Smooth muscle cell (in vitro differentiated cells): ENCODE results near the gene OR6J1. TPM values are rescaled to one million over a fixed set of nuclear protein-coding genes. Genes with fewer than 3 reads are reported as not detected.
A peak's percentile ranks its signal among the peaks of the same experiment; 100 is the strongest.
"Not testable (repeated sequence)": the region's sequence is repeated elsewhere in the genome, so short reads cannot be mapped to it uniquely, and the experiment has no call there.

Source experiments
- DNase-seq: peaks from one replicate; lab custom pipeline; 2025; ENCODE audit not compliant: unreplicated experiment; lab: John Stamatoyannopoulos, UW
- H2AFZ ChIP-seq: fragments of 200-600 bp; sonication (generic); 2 replicates; pipeline ENCODE4 v1.6.0; 2016; ENCODE audit warnings: antibody characterized with exemption, low read depth, mild to moderate bottlenecking
- H3F3A ChIP-seq: fragments of 200-600 bp; sonication (generic); 2 replicates; pipeline ENCODE4 v1.6.0; 2017; ENCODE audit warnings: antibody characterized with exemption, low read depth
- H3K27ac ChIP-seq: fragments of 200-600 bp; sonication (generic); 2 replicates; pipeline ENCODE4 v1.5.1; 2016; ENCODE audit warnings: low read depth, mild to moderate bottlenecking
- H3K27me3 ChIP-seq: fragments of 200-600 bp; sonication (generic); 2 replicates; pipeline ENCODE4 v1.6.1; 2016; ENCODE audit warnings: low read depth, mild to moderate bottlenecking
- H3K36me3 ChIP-seq: fragments of 200-600 bp; sonication (generic); 2 replicates; pipeline ENCODE4 v1.5.1; 2016; ENCODE audit warnings: low read depth
- H3K4me1 ChIP-seq: fragments of 200-600 bp; sonication (generic); 2 replicates; pipeline ENCODE4 v1.5.1; 2016; ENCODE audit warnings: low read depth
- H3K4me2 ChIP-seq: fragments of 200-600 bp; sonication (generic); 2 replicates; pipeline ENCODE4 v1.6.0; 2016; ENCODE audit warnings: mild to moderate bottlenecking
- H3K4me3 ChIP-seq: fragments of 200-600 bp; sonication (generic); 2 replicates; pipeline ENCODE4 v1.5.1; 2016; ENCODE audit warnings: mild to moderate bottlenecking
- H3K79me2 ChIP-seq: fragments of 200-600 bp; sonication (generic); 2 replicates; pipeline ENCODE4 v1.6.0; 2016; ENCODE audit warnings: low read depth, mild to moderate bottlenecking
- H3K9ac ChIP-seq: fragments of 200-600 bp; sonication (generic); 2 replicates; pipeline ENCODE4 v1.6.0; 2016; ENCODE audit warnings: low read depth
- H3K9me3 ChIP-seq: fragments of 200-600 bp; sonication (generic); replicated peaks from 2 replicates; pipeline ENCODE4 v1.5.1; 2016; ENCODE audit warnings: low read depth
- H4K20me1 ChIP-seq: fragments of 200-600 bp; sonication (generic); 2 replicates; pipeline ENCODE4 v1.6.0; 2016; ENCODE audit warnings: low read depth
- CTCF ChIP-seq: fragments of 200-600 bp; sonication (generic); IDR thresholded peaks from 2 replicates; pipeline ENCODE4 v1.5.1; 2017; ENCODE audit warnings: borderline replicate concordance, mild to moderate bottlenecking, antibody characterized with exemption; ENCODE audit not compliant: insufficient read depth, poor library complexity, severe bottlenecking
- WGBS: methylation state at CpG from one replicate; pipeline ENCODE4 v1.1.7; 2016; ENCODE audit warnings: low lambda C conversion rate; 5-methylcytosine and 5-hydroxymethylcytosine counted together
- polyA plus RNA-seq: library from polyadenylated mRNA; unstranded; fragments of >200 nt; fragmentation: Nextera tagmentation; extraction: Ambion mirVana; gene quantifications from 2 replicates; pipeline ENCODE4 v1.2.1, GENCODE V29; 2016
- total RNA-seq: library from RNA; depleted of rRNA; stranded (reverse); fragments of >200 nt; gene quantifications from 2 replicates; pipeline ENCODE4 v1.2.3, GENCODE V29; 2014

The OR6J1 gene
- total RNA-seq: 0.13 TPM in 1 of 2 replicates, not detected in the other
- not detected in 2 replicates for polyA plus RNA-seq

GRCh38 chr14:22644305-22644635 is at the start of gene OR6J1:
TSS of gene OR6J1 (minus strand) at chr14:22644352. CDS start at chr14:22634811, 9,541 bp downstream.
- Histone ChIP-seq H4K20me1 (no peaks in the 10 kb centered on the region), H3K36me3 (no peaks in the 10 kb centered on the region), H3K9ac (no peak within 1 kb of the TSS), H3K4me3 (no peak within 1 kb of the TSS), H3K27me3 (no peaks in the 10 kb centered on the region), H3F3A (no peaks in the 10 kb centered on the region), H3K79me2 (no peaks in the 10 kb centered on the region), H3K4me2 (no peak within 1 kb of the TSS), H3K27ac (no peak within 1 kb of the TSS), H3K9me3 (no peaks in the 10 kb centered on the region), H2AFZ (no peak within 1 kb of the TSS), H3K4me1 (no peaks in the 10 kb centered on the region)
- 88% methylated on average over 1 of the region's 1 CpG for whole genome bisulfite sequencing
- TF ChIP-seq CTCF: no peak
- no peak for DNase-seq

- Histone ChIP-seq H3K36me3 (no peaks in the 10 kb centered on the region), H3K4me1 (no peaks in the 10 kb centered on the region), H3K27me3 (no peaks in the 10 kb centered on the region), H4K20me1 (no peaks in the 10 kb centered on the region), H3K4me2 (no peak overlapping the region), H3K9ac (no peak overlapping the region), H3K9me3 (no peaks in the 10 kb centered on the region), H2AFZ (no peak overlapping the region), H3F3A (peaks cover 2% of the 10 kb centered on the region), H3K79me2 (no peaks in the 10 kb centered on the region), H3K27ac (no peak overlapping the region), H3K4me3 (no peak overlapping the region)
- TF ChIP-seq CTCF: no peak
- DNase-seq: no peak
Observed at GRCh38 chr14:22692194-22692593, 48.0 kb upstream of the OR6J1 start.

GRCh38 chr14:22691171-22691570 is 47.0 kb upstream of the OR6J1 start:
- Histone ChIP-seq H3K27me3 (no peaks in the 10 kb centered on the region), H2AFZ (no peak overlapping the region), H3K4me1 (peaks cover 4% of the 10 kb centered on the region), H3K9ac (no peak overlapping the region), H3K4me2 (no peak overlapping the region), H3K9me3 (no peaks in the 10 kb centered on the region), H4K20me1 (no peaks in the 10 kb centered on the region), H3K4me3 (no peak overlapping the region), H3K36me3 (no peaks in the 10 kb centered on the region), H3K79me2 (no peaks in the 10 kb centered on the region), H3F3A (peaks cover 2% of the 10 kb centered on the region), H3K27ac (no peak overlapping the region)
- no peak for DNase-seq
- WGBS: 92% methylated on average over 2 of the region's 2 CpGs
- TF ChIP-seq CTCF: no peak

- no peak overlapping the region for H3K27ac ChIP-seq
- H2AFZ ChIP-seq: no peak overlapping the region
- H3K4me3 ChIP-seq: no peak overlapping the region
- no peak overlapping the region for H3K4me2 ChIP-seq
- no peak overlapping the region for H3K9ac ChIP-seq
- 0% methylated on average over 1 of the region's 1 CpG for WGBS
- H3K79me2 ChIP-seq: no peaks in the 10 kb centered on the region
- peaks cover 2% of the 10 kb centered on the region for H3F3A ChIP-seq
- DNase-seq: no peak
- H3K4me1 ChIP-seq: peaks cover 9% of the 10 kb centered on the region
- H3K9me3 ChIP-seq: no peaks in the 10 kb centered on the region
- no peaks in the 10 kb centered on the region for H4K20me1 ChIP-seq
- H3K27me3 ChIP-seq: peaks cover 3% of the 10 kb centered on the region
- no peaks in the 10 kb centered on the region for H3K36me3 ChIP-seq
- TF ChIP-seq CTCF: no peak
Observed at GRCh38 chr14:22689199-22689598, 45.0 kb upstream of the OR6J1 start.

GRCh38 chr14:22687969-22688368 is 43.8 kb upstream of the OR6J1 start:
- H3K27ac ChIP-seq, H3K9me3 ChIP-seq, H3F3A ChIP-seq, H3K4me1 ChIP-seq, H3K36me3 ChIP-seq, H2AFZ ChIP-seq, H3K79me2 ChIP-seq, H3K4me3 ChIP-seq, DNase-seq, H3K27me3 ChIP-seq, H4K20me1 ChIP-seq, H3K9ac ChIP-seq, H3K4me2 ChIP-seq: not testable (repeated sequence)
- 96% methylated on average over 3 of the region's 3 CpGs for WGBS

GRCh38 chr14:22686176-22686611 is 42.0 kb upstream of the OR6J1 start:
- H3K27me3 ChIP-seq, H3K9me3 ChIP-seq, H3K36me3 ChIP-seq, H3K9ac ChIP-seq, H3K4me1 ChIP-seq, H2AFZ ChIP-seq, H3K79me2 ChIP-seq, H4K20me1 ChIP-seq, H3F3A ChIP-seq, DNase-seq, H3K27ac ChIP-seq, H3K4me3 ChIP-seq: not testable (repeated sequence)
- 30% methylated on average over 6 of the region's 6 CpGs for WGBS
- H3K4me2 ChIP-seq: peak overlapping the region; percentile 31
